ENCODE results near the gene KSR2. TPM values are rescaled to one million over a fixed set of nuclear protein-coding genes. Genes with fewer than 3 reads are reported as not detected.

KSR2 gene
- total RNA-seq, 1 donor from 2014 or later: not detected

GRCh38 chr12:117507548-117507947 is 461.2 kb downstream of the KSR2 start:
- Mint-ChIP-seq H3K4me1 (ENCODE audit: low read depth) (no peaks in the 10 kb centered on the region), H3K9me3 (ENCODE audit: low read depth) (peaks cover 5% of the 10 kb centered on the region), H3K4me3 (ENCODE audit: unreplicated experiment) (no peak overlapping the region), H3K27me3 (ENCODE audit: low read depth) (peaks cover 46% of the 10 kb centered on the region), H3K36me3 (ENCODE audit: low read depth) (no peaks in the 10 kb centered on the region), H3K27ac (ENCODE audit: unreplicated experiment) (no peak overlapping the region)
- no peak for TF ChIP-seq CTCF (IDR thresholded peaks at IDR 0.05)
- DNase-seq (ENCODE audit: low spot score): no peak

- TF ChIP-seq CTCF (IDR thresholded peaks at IDR 0.05): no peak
- Mint-ChIP-seq H3K27ac (ENCODE audit: unreplicated experiment) (no peak overlapping the region), H3K36me3 (ENCODE audit: low read depth) (no peaks in the 10 kb centered on the region), H3K27me3 (ENCODE audit: low read depth) (peaks cover 35% of the 10 kb centered on the region), H3K9me3 (ENCODE audit: low read depth) (peaks cover 5% of the 10 kb centered on the region), H3K4me1 (ENCODE audit: low read depth) (no peaks in the 10 kb centered on the region), H3K4me3 (ENCODE audit: unreplicated experiment) (no peak overlapping the region)
- no peak for DNase-seq (ENCODE audit: low spot score)
Observed at GRCh38 chr12:117506333-117506732, 462.5 kb downstream of the KSR2 start.

- Mint-ChIP-seq H3K27me3 (ENCODE audit: low read depth) (peaks cover 37% of the 10 kb centered on the region), H3K36me3 (ENCODE audit: low read depth) (no peaks in the 10 kb centered on the region), H3K4me3 (ENCODE audit: unreplicated experiment) (no peak overlapping the region)
Observed at GRCh38 chr12:117502633-117503032, 466.2 kb downstream of the KSR2 start.

GRCh38 chr12:117502233-117502632 is 466.6 kb downstream of the KSR2 start:
- Mint-ChIP-seq H3K36me3 (ENCODE audit: low read depth) (no peaks in the 10 kb centered on the region), H3K27ac (ENCODE audit: unreplicated experiment) (no peak overlapping the region), H3K4me1 (ENCODE audit: low read depth) (peaks cover 6% of the 10 kb centered on the region), H3K4me3 (ENCODE audit: unreplicated experiment) (no peak overlapping the region), H3K9me3 (ENCODE audit: low read depth) (peaks cover 5% of the 10 kb centered on the region), H3K27me3 (ENCODE audit: low read depth) (peaks cover 37% of the 10 kb centered on the region)
- no peak for TF ChIP-seq CTCF (IDR thresholded peaks at IDR 0.05)
- DNase-seq (ENCODE audit: low spot score): no peak

More at GRCh38 chr12:117502633-117503032, 466.2 kb downstream of the KSR2 start:
- DNase-seq (ENCODE audit: low spot score): no peak
- Mint-ChIP-seq H3K9me3 (ENCODE audit: low read depth) (peaks cover 5% of the 10 kb centered on the region), H3K27ac (ENCODE audit: unreplicated experiment) (no peak overlapping the region), H3K4me1 (ENCODE audit: low read depth) (peaks cover 6% of the 10 kb centered on the region)
- no peak for TF ChIP-seq CTCF (IDR thresholded peaks at IDR 0.05)

- Mint-ChIP-seq H3K4me3 (ENCODE audit: unreplicated experiment) (no peak overlapping the region), H3K4me1 (ENCODE audit: low read depth) (peaks cover 6% of the 10 kb centered on the region), H3K9me3 (ENCODE audit: low read depth) (peaks cover 5% of the 10 kb centered on the region), H3K27ac (ENCODE audit: unreplicated experiment) (no peak overlapping the region), H3K27me3 (ENCODE audit: low read depth) (peaks cover 34% of the 10 kb centered on the region), H3K36me3 (ENCODE audit: low read depth) (no peaks in the 10 kb centered on the region)
- DNase-seq (ENCODE audit: low spot score): no peak
- TF ChIP-seq CTCF (IDR thresholded peaks at IDR 0.05): no peak
Observed at GRCh38 chr12:117501076-117501869, 467.5 kb downstream of the KSR2 start.
